ENCODE results near the gene WRAP73.

The WRAP73 gene

DNA sequence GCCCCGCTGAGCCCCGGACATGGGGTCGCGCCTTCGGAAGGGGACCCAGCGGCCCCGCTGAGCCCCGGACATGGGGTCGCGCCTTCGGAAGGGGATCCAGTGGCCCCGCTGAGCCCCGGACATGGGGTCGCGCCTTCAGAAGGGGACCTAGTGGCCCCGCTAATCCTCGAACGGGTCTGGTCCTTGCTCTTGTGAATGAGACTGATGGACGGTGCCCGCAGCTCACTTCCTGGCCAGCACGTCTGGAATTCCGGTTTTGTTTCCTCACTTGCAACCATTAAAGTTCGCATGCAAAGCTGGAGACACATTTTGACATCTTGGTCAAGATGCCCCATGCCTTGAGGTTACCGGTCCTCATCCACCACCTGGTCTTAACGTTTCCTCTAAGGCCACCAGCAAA is 5.6 kb downstream of the WRAP73 start:
- DNase-seq: no peak

DNA sequence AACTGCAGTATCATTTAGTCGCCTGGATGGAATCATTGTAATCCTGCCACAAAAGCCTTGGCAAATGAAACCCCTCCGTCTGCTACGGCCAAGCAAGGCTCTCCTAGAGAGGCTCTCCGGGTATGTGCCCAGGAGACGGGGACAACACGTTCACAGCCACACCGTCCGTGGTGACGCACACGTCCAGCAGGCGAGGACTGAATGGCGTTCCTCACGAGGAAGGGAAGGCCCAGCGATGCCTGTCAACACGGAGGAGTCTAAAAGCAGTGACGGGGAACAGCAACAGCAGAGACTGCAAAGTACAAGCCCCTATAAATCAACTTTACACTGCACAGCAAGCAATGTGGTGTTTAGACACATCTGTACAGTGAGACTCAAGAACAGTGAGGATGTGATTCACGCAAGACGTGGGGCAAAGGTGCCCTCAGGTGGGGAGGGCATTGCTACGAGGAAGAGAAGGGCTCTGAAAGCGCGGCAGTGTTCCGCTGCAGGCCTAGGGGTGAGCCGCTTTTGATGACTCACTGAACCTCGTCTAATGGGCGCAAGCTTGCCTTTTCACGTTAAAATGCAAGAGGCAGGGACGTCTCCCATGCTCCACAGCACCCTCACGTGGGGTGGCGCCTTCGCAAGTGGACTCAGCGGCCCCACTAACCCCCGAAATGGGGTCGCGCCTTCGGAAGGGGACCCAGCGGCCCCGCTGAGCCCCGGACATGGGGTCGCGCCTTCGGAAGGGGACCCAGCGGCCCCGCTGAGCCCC is 6.8 kb downstream of the WRAP73 start:
- DNase-seq: no peak

DNA sequence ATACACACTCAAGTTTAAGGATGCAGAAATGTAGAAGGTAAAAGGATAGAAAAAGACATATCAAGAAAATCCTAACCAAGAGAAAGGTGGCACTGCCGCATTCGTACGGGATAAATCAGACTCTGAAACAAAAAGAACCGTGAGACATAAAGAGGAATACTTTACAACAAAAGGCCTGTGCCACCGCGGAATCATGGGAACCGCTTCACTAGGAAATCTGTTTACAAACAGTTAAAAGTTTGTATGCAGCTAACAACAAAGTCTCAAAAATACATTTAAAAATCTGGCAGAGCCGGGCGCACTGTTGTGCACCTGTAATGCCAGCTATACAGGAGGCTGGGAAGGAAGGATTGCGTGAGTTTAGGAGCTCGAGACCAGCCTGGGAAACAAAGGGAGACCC is 8.1 kb downstream of the WRAP73 start:
- no peak for DNase-seq

DNA sequence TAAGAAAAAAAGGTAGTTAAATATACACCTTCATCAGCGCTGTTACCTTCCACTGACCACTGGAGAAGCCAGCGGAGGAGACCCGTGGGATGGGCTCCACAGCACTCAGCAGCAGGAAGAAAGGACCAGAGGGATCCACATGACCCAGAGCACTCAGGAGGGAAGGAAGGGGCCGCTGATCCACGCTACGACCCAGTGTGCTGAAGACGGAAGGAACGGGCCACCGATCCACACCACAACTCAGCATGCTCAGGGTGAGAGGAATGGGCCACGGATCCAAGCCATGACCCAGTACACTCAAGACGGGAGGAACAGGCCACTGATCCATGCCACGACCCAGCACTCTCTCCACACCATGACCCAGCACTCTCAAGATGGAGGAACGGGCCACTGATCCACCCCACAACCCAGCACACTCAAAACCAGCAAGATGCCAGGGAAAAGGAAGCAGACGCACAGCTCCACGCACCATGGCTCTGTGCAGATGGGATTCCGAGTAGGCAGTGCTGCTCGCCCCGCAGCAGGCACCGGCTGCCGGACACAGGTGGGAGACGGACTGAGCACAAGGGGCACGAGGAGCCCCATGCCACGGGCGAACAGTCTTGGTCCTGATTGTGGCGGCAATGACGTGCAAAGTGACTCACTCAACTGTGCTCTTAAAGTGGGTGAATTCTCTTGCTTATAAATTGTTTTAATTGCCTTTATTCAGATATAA is 8.7 kb downstream of the WRAP73 start:
- no peak for DNase-seq

DNA sequence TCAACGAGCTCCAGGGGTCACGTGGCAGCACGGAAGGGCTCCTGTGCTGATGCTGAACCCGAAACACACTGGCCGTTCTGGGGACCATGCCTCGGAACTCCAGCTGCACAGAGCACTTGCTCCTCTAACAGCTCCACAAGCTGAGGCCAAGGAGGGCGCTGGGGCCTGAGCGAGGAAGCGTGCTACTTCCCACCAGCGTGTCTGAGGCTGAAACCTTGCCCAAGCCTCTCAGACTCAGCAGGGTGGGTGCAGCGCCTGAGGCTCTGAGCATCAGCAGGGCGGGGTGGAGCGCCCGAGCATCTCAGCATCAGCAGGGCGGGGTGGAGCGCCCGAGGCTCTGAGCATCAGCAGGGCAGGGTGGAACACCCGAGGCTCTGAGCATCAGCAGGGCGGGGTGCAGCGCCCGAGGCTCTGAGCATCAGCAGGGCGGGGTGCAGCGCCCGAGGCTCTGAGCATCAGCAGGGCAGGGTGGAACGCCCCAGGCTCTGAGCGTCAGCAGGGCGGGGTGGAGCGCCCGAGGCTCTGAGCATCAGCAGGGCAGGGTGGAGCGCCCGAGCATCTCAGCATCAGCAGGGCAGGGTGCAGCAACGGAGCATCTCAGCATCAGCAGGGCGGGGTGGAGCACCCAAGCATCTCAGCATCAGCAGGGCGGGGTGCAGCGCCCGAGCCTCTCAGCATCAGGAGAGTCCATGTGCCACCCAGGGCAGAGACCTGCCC is 9.6 kb downstream of the WRAP73 start:
- no peak for DNase-seq

DNA sequence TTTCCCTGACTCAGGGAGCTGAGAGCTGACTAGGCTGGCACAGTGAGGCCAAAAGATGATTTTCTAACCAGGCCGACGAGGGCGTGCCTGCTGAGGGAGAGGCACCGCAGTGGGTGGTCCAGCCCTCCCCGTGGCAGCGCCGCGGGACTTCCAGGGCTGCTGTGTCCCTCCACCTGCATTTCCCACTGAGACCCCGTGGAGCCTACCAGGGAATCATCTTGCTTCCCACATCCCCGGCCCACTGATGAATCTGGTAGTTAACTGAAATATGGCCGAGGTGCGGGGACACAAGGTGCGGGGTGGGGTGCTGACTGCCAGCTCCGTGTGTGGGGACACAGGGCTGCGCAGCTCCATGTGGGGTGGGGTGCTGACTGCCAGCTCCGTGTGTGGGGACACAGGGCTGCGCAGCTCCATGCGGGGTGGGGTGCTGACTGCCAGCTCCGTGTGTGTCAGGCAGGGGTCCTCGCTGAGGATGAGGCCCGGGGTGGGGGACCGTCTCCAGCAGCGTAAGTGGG is 10.4 kb downstream of the WRAP73 start:
- no peak for DNase-seq

DNA sequence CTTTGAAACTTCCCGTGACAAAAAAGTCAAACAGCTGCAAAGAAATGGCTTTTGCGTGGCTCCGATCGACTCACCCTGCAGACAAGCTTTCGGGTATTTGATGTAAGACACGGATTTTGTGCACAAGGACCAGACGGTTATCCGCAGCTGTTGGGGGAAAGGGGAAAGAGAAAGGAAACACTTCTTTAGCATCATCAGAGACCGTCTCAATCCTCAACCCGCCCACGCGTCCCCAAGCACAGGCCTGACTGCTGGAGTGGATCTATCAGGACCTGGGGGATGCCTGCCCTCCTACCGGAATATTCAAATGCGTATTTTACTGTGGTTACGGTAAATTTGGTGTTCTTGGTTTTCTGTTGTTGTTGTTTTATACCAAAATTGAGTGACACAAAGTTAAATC is 11.2 kb downstream of the WRAP73 start:
- DNase-seq: no peak

DNA sequence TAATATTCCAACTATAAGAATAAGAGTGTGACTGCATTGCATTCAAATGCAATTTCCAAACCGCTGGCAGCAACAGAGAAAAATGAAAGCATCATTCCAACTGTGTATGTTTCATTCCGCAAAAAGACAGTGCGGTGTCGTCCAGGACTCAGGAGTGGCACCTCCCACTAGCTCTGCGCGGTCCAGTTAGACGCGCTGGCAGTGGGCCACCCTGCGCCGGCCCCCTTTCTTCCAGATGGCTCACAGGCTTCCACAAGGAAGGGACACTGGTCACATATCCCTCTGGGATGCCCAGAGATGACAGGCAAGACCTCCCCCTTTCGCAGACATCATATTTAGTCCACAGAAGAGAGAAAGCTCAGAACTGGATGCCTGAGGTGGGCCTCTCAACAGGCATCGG is 11.9 kb downstream of the WRAP73 start:
- DNase-seq: no peak

DNA sequence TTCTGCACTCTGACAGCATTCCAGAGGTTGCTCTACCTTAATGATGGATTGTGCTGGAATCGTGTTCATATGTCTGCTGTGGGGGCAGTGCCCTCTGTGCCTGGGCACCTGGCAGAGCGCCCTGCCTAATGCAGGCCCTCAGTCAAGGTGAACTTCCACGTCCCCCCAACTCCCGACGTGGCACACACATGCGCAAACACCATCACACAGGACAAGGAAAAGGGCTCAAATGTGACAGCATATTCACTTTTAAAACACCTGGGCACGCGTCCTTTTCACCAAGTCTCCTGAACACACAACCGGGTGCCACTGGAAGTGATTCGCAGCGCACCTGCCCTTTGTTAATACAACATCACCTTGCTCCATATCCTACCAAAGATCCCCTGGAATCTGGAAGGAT is 13.4 kb downstream of the WRAP73 start:
- no peak for DNase-seq

DNA sequence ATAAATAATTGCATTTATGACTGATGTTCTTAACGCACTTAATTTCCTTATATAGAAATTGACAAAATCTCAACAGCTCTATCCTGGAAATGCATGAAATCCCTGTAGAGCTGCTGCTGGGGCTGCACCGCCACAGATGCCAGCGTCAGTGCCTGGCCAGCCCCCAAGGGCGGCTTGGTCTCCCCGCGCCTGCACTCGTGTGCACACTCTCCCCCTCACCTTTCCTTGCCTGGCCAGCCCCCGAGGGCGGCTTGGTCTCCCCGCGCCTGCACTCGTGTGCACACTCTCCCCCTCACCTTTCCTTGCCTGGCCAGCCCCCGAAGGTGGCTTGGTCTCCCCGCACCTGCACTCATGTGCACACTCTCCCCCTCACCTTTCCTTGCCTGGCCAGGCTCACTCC is 13.8 kb downstream of the WRAP73 start:
- no peak for DNase-seq

DNA sequence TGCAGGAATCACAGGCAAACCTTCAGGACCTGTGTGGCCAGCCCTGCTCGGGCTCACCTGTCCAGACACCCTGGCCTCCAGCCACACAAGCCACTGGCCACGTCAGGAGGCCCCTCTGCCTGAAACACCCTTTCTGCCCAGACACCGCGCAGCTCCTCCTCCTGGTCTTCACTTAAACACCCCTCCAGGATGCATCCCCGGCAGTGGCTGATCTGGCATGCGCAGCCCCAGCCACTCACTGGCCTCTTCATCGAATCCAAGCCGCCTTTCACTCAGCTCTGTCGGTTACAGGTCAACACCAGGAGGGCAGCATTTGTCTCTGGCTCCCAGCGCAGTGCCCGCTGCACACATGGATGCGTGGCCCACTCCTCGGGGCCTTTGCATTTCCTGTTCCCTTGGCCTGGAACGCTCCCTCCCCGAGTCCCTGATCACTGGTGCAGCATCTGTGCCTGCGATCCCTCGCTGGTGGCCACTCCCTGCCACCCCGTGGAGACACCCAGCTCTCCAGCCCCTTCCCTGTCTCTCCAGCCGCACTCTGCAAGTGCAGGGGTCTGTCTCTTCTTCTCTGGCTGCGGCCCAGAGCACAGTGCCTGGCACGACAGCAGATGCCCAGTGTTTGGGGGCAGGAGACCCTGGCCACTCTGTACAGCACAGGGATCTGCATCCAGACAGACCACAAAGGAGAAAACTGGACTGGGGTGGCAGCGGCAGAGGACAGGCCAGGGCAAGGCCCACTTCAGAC is 15.7 kb downstream of the WRAP73 start:
- no peak for DNase-seq

DNA sequence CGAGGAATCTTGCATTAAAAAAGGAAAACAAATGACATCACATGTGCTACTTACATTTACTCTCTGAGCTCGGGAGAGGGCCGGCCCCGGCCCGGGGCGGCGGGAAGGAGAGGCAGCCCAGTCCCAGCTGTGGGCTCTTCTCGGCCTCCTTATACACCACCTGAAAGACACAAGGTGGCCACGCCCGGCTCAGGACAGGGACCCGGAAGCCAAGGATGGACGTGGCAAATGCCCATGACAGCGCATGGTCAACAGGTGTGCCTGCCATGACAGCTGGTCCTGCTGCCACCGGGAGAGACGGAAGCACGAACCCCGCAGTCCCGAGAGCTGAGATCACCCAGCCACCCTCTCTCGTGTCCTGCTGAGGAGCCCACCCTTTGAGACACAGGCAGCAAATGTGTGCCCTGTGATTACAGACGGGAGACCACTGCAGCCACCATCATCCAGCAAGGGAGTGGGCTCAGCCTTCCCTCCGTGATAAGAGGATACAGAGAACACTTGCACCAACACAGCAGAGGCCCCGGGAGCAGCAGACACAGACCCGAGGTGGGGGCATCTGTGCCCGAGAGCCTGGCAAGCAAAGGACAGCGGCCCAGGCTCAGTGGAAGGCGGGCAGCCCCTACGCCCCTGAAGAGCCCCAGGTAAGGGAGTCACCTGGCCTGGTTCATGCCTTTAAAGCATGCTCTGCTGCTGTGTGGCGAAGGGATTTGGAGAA is 16.4 kb downstream of the WRAP73 start:
- no peak for DNase-seq

DNA sequence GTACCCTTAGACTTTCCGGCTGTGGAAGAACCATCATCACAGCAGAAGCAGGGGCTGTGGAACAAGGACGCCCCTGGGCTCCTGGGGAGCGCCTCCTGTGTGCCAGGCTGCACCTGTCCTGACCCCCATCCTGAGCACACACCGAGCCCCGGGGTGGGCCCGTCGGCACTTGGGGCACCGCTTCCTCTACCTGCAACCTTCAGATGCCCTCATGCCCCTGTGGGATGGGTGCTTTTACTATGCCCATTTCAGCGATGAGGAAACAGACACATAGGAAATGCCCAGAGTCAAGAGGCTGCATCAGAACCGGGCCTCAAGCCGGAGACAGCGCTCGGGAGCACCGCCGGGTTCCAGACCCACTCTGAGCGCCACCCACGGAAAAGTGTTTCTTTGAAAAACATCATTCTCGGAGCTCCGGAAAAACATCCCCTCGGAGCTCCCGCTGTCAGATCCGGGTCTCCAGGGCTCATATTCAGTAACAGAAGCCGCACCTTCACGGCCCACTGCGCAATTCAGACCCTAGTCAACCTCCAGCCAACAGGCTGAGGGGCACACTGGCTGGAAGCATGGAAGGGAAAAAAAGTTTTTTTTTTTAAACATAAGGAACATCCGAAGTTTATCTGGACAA is 17.1 kb downstream of the WRAP73 start:
- no peak for DNase-seq

DNA sequence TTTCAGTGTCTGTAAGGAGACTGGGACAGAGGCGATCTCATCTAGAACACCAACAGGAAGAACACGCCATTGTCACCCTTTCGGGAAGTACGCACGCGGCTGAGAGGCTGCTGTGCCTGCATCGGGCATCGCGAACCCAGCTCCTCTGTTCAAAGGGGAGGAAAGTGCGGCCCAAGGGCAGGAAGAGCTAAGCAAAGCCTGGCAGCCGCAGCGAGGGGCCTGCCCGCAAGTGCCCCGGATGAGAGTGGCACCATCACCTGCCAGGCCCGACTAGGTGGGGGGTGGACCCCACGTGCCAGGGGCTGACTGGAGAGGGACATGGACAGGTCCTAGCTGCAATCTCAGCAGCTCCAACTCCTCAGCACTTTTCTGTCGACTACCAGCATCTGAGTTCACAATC is 17.6 kb downstream of the WRAP73 start:
- DNase-seq: no peak

DNA sequence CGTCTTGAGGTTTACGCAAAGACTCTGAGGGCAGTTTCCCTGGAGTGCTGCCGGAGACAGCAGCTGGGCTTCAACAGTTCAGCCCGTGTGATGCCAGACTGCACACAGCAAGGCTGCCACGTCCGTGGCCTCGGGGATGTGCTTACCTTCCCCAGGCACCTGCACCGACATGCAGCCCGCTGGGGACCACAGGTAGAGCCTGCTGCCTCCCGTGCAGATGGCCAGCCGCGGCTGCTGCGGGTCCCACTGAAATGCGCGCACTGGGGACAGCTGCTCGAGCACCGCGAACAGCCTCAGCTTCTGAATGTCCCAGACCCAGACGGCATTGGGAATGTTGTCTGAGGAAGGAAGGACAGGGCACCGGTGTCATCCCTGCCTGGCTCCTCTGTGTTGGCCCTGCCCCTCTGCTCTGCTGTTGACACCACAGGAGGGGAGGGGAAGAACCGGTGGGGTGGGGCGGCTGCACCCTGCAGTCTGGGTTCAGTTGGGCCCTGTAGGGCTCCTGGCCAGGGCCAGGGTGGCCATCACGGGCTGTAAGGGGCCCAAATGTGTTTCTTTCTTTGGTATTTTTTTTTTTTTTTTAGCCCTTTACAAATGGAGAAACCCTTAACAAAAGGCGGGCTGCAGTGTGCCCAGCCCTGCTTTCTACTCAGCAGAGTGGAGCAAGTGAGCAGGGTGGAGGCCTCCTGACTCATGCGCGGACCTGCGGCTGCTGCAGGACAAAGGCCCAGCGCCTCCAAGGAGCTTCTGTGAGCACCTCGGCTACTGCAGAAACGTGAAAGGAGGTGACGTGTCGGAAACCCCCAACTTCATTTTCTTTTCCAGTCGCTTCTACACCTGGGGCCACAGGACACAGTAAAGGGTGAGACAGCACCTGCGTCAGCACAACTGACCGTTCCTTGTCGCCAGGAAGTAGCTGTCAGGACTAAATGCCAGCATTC is 18.3 kb downstream of the WRAP73 start:
- no peak for DNase-seq

DNA sequence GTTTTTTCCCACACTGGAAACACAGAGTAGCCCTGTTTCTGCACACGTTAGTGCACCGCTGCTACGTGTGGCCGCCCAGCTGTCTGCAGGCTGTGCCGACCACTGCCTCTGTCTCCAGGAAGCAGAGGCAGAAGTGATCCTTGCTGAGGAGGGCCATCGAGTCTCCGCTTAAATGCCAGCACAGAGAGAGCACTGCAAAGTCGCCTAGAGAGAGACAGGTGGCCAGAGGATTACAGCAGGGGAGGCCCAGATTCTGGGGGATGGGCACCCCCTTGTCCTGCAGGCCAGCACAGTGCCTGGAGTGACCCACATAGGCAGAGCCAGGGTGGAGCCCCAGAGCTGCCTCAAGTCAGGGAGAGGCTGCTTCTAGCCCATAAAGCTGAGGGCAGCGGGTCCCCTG is 19.0 kb downstream of the WRAP73 start:
- no peak for DNase-seq

DNA sequence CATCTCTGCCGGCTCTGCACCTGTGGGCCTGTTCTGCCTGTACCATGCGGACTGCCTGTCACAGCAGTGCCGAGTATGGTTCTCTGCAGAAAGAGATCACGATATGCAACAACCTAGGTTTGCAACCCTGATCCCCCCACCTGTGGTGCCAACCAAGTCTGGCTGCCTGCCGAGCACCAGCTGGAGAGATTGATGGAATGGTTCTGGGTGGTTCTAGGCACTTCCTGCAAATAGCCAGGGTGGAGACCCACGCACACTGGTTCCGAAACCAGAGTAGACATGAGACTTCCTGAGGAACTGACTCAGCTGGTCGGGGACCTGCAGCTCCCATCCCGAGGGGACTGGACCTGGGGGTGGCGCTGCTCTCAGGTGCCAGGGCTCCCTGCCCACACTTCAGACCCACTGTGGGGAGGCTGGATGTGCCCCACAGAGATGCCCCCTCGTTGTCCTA is 19.7 kb downstream of the WRAP73 start:
- no peak for DNase-seq

DNA sequence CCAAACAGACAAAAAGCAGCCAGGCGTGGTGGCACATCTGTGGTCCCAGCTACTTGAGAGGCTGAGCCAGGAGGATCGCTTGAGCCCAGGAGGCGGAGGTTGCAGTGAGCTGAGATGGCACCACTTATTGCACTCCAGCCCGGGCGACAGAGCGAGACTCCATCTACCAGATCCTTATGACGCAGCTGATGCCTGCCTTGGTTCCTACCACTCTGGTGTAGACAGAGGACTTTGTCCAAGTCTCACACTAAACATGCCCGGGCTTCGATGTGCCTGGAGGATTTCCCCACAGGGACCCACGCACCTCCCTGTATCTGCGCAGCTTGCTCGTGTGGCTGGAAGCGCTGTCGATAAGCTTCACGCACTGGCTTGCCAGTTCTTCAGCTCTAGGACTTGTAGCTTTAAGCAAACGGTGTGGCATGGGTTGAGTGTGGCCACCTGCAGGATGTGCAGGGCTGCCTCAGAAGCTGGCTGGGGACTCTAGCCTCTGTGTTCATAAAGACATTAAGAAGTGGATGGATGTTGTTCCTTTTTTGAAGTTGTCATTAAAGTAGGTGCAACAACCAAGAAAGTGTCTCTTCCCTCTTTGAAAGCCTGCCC is 20.2 kb downstream of the WRAP73 start:
- no peak for DNase-seq

DNA sequence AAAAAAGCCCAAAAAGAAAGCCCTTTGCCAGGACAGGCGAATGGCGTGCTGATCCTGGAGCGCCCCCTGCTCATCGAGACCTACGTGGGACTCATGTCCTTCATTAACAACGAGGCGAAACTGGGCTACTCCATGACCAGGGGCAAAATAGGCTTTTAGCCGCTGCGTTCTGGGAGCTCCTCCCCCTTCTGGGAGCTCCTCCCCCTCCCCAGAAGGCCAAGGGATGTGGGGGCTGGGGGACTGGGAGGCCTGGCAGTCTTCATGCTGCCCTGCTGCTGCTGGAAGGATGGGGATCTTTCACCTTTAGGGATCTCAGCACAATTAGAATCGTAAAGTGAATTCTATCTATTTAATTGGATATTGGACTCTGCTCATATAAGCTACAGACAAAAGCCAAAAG is 21.5 kb downstream of the WRAP73 start:
- no peak for DNase-seq
